ENCODE measurements around the gene KCNE5. TPM values are rescaled to one million over a fixed set of nuclear protein-coding genes. Genes with fewer than 3 reads are reported as not detected.

The KCNE5 gene
- polyA plus RNA-seq, 1 donor from 2014 or later: 0.42 TPM

DNA sequence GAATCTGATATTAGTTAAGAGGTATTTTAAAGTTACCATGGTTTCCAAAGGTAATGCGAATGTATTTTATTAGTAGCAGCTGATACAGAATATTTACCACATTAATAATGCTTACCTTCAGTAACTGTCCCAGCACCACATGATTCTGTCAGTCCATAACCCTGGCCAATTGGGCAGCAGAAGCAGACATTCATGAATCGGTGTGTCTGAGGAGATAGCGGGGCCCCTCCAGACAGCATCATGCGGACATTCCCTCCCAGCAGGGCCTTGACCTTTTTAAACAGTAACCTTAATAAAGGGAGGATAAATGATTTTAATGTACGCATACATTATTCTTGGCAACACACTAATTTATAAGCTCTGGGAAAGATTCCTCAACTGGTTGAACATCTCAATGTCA is 43.0 kb upstream of the KCNE5 start:
- Histone ChIP-seq H3K4me2 (ENCODE audit: low read length) (no peak overlapping the region), H3K79me2 (replicated peaks; ENCODE audit: insufficient read depth, low read length) (no peaks in the 10 kb centered on the region), H3K27ac (ENCODE audit: low read length) (no peak overlapping the region), H3K36me3 (ENCODE audit: insufficient read depth, low read length) (no peaks in the 10 kb centered on the region), H3K9ac (ENCODE audit: low read length) (no peak overlapping the region), H2AFZ (ENCODE audit: low read depth, low read length) (no peak overlapping the region), H4K20me1 (ENCODE audit: insufficient read depth) (no peaks in the 10 kb centered on the region), H3K27me3 (ENCODE audit: insufficient read depth, low read depth, low read length) (no peaks in the 10 kb centered on the region), H3F3A (ENCODE audit: insufficient read depth, low read length, poor library complexity, severe bottlenecking) (no peaks in the 10 kb centered on the region), H3K4me3 (ENCODE audit: low read length) (no peak overlapping the region), H3K9me2 (ENCODE audit: insufficient read depth, low read length) (no peaks in the 10 kb centered on the region), H3K9me3 (ENCODE audit: low read length) (no peaks in the 10 kb centered on the region)
- no peak for TF ChIP-seq RAD21 (conservative IDR thresholded peaks at IDR 0.05)
- TF ChIP-seq TAF1 (IDR thresholded peaks at IDR 0.05; ENCODE audit: low read depth): no peak
- TF ChIP-seq EP300 (conservative IDR thresholded peaks at IDR 0.05; ENCODE audit: poor library complexity, severe bottlenecking): no peak
- TF ChIP-seq, protein P1, sequence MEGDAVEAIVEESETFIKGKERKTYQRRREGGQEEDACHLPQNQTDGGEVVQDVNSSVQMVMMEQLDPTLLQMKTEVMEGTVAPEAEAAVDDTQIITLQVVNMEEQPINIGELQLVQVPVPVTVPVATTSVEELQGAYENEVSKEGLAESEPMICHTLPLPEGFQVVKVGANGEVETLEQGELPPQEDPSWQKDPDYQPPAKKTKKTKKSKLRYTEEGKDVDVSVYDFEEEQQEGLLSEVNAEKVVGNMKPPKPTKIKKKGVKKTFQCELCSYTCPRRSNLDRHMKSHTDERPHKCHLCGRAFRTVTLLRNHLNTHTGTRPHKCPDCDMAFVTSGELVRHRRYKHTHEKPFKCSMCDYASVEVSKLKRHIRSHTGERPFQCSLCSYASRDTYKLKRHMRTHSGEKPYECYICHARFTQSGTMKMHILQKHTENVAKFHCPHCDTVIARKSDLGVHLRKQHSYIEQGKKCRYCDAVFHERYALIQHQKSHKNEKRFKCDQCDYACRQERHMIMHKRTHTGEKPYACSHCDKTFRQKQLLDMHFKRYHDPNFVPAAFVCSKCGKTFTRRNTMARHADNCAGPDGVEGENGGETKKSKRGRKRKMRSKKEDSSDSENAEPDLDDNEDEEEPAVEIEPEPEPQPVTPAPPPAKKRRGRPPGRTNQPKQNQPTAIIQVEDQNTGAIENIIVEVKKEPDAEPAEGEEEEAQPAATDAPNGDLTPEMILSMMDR (IDR thresholded peaks at IDR 0.05; ENCODE audit: poor library complexity, severe bottlenecking): no peak

DNA sequence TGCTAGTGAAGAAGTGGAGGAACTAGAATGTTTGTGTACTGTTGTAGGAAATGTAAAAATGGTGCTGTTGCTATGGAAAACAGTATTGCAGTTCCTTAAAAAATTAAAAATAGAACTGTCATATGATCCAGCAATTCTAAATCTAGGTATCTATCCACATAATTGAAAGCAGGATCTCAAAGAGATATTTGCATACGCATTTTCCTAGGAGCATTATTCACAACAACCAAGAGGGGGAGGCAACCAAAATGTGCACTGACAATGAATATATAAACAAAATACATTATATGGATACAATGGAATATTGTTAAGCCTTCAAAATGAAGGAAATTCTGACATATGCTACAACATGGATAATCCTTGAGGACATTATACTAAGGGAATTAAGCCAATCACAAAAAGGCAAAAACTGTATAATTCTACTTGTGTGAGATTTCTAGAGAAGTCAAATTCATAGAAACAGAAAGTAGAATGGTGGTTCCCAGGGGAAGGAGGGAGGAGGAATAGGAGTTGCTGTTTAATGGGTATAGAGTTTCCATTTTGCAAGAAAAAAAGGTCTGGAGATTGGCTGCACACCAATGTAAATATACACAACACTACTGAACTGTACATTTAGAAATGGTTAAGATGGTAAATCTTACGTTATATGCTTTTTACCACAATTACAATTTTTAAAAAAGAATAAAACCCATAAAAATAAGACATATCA is 35.6 kb upstream of the KCNE5 start:
- H3F3A ChIP-seq (ENCODE audit: insufficient read depth, low read length, poor library complexity, severe bottlenecking): no peaks in the 10 kb centered on the region
- H3K9ac ChIP-seq (ENCODE audit: low read length): no peak overlapping the region
- H3K27me3 ChIP-seq (ENCODE audit: insufficient read depth, low read depth, low read length): no peaks in the 10 kb centered on the region
- no peaks in the 10 kb centered on the region for H3K79me2 ChIP-seq (replicated peaks; ENCODE audit: insufficient read depth, low read length)
- no peaks in the 10 kb centered on the region for H3K36me3 ChIP-seq (ENCODE audit: insufficient read depth, low read length)
- no peak overlapping the region for H3K27ac ChIP-seq (ENCODE audit: low read length)
- H3K4me2 ChIP-seq (ENCODE audit: low read length): no peak overlapping the region
- no peak overlapping the region for H2AFZ ChIP-seq (ENCODE audit: low read depth, low read length)
- H4K20me1 ChIP-seq (ENCODE audit: insufficient read depth): no peaks in the 10 kb centered on the region
- H3K9me3 ChIP-seq (ENCODE audit: low read length): no peaks in the 10 kb centered on the region
- no peaks in the 10 kb centered on the region for H3K9me2 ChIP-seq (ENCODE audit: insufficient read depth, low read length)
- no peak for TF ChIP-seq EZH2 (IDR thresholded peaks at IDR 0.05; ENCODE audit: borderline replicate concordance, insufficient read depth, low read length, poor library complexity, severe bottlenecking)
- TF ChIP-seq, protein P1 (IDR thresholded peaks at IDR 0.05; ENCODE audit: poor library complexity, severe bottlenecking): no peak
- no peak for TF ChIP-seq SMC3 (conservative IDR thresholded peaks at IDR 0.05; ENCODE audit: poor library complexity)
- TF ChIP-seq, protein P2, sequence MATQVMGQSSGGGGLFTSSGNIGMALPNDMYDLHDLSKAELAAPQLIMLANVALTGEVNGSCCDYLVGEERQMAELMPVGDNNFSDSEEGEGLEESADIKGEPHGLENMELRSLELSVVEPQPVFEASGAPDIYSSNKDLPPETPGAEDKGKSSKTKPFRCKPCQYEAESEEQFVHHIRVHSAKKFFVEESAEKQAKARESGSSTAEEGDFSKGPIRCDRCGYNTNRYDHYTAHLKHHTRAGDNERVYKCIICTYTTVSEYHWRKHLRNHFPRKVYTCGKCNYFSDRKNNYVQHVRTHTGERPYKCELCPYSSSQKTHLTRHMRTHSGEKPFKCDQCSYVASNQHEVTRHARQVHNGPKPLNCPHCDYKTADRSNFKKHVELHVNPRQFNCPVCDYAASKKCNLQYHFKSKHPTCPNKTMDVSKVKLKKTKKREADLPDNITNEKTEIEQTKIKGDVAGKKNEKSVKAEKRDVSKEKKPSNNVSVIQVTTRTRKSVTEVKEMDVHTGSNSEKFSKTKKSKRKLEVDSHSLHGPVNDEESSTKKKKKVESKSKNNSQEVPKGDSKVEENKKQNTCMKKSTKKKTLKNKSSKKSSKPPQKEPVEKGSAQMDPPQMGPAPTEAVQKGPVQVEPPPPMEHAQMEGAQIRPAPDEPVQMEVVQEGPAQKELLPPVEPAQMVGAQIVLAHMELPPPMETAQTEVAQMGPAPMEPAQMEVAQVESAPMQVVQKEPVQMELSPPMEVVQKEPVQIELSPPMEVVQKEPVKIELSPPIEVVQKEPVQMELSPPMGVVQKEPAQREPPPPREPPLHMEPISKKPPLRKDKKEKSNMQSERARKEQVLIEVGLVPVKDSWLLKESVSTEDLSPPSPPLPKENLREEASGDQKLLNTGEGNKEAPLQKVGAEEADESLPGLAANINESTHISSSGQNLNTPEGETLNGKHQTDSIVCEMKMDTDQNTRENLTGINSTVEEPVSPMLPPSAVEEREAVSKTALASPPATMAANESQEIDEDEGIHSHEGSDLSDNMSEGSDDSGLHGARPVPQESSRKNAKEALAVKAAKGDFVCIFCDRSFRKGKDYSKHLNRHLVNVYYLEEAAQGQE (IDR thresholded peaks at IDR 0.05; ENCODE audit: borderline replicate concordance): no peak
- no peak for TF ChIP-seq EP300 (conservative IDR thresholded peaks at IDR 0.05; ENCODE audit: poor library complexity, severe bottlenecking)
- no peak for TF ChIP-seq RAD21 (conservative IDR thresholded peaks at IDR 0.05)
- no peak for TF ChIP-seq MXI1 (conservative IDR thresholded peaks at IDR 0.05; ENCODE audit: poor library complexity, severe bottlenecking)
- TF ChIP-seq TAF1 (IDR thresholded peaks at IDR 0.05; ENCODE audit: low read depth): no peak
- H3K4me3 ChIP-seq (ENCODE audit: low read length): no peak overlapping the region

All from neural cell (in vitro differentiated cells).